Panc1 (cell line): ENCODE measurements around the gene RNF34. TPM values are rescaled to one million over a fixed set of nuclear protein-coding genes. Genes with fewer than 3 reads are reported as not detected.

Experiments
- ATAC-seq: fragments of 200-7000 bp; cut with Tn5 transposase; 2 replicates; pipeline ENCODE4 v1.9.1; 2020; ENCODE audit warnings: mild to moderate bottlenecking, moderate library complexity
- BruUV-seq: library from RNA; stranded (reverse); fragments of 400-500 nt; replicated peaks from 2 replicates; lab custom pipeline; 2021; lab: Mats Ljungman, UMichigan
- CTCF ChIA-PET: fragments of 300-600 bp; sonication (Branson Sonifier 250); formaldehyde crosslinking; loops from one replicate; lab custom pipeline; 2022; ENCODE audit warnings: antibody characterized with exemption; lab: Charles Lee
- POLR2A ChIA-PET: fragments of 300-600 bp; sonication (Branson Sonifier 250); formaldehyde crosslinking; loops from one replicate; lab custom pipeline; 2022; ENCODE audit warnings: antibody characterized with exemption; lab: Charles Lee
- DNase-seq: peaks from one replicate; pipeline ENCODE4 v3.0.0-alpha.2; 2010; ENCODE audit warnings: low read depth, low spot score
- H3K27ac ChIP-seq: 2 replicates; pipeline ENCODE4 v1.5.1; 2011; ENCODE audit warnings: mild to moderate bottlenecking, low read length, inconsistent platforms
- H3K27me3 ChIP-seq: fragments of 200-500 bp; sonication (Bioruptor generic); 2 replicates; pipeline ENCODE4 v1.6.0; 2014; ENCODE audit warnings: low read length, inconsistent platforms; ENCODE audit not compliant: control insufficient read depth, insufficient read depth
- H3K36me3 ChIP-seq: fragments of 200-500 bp; sonication (Bioruptor generic); 2 replicates; pipeline ENCODE4 v1.5.1; 2014; ENCODE audit warnings: inconsistent platforms, mild to moderate bottlenecking, low read length, moderate library complexity; ENCODE audit not compliant: control insufficient read depth, insufficient read depth
- H3K4me1 ChIP-seq: 2 replicates; pipeline ENCODE4 v1.5.1; 2011; ENCODE audit warnings: inconsistent platforms, mild to moderate bottlenecking, low read length, moderate library complexity; ENCODE audit not compliant: control insufficient read depth, insufficient read depth
- H3K4me3 ChIP-seq, 2 experiments: 2 replicates each; pipeline ENCODE4 v1.5.1; 2011 to 2012; ENCODE audit warnings: low read depth in 2 of 2, low read length in 2 of 2, mild to moderate bottlenecking in 2 of 2, inconsistent platforms in 1 of 2, moderate library complexity in 1 of 2
- H3K9me3 ChIP-seq: fragments of 200-500 bp; sonication (Bioruptor generic); 2 replicates; pipeline ENCODE4 v1.5.1; 2014; ENCODE audit warnings: low read depth, mild to moderate bottlenecking, inconsistent platforms, low read length, moderate library complexity; ENCODE audit not compliant: control insufficient read depth, insufficient read depth
- POLR2AphosphoS5 ChIP-seq: IDR thresholded peaks from 2 replicates; pipeline ENCODE4 v1.6.1; 2012; ENCODE audit warnings: mild to moderate bottlenecking, low read depth, low read length, moderate library complexity
- SIN3A ChIP-seq: IDR thresholded peaks from 2 replicates; pipeline ENCODE4 v1.6.1; 2012; ENCODE audit warnings: low read depth, mild to moderate bottlenecking, low read length, moderate library complexity, borderline replicate concordance; ENCODE audit not compliant: insufficient read depth
- TCF7L2 ChIP-seq: IDR thresholded peaks from 2 replicates; pipeline ENCODE4 v1.6.1; 2011; ENCODE audit warnings: mild to moderate bottlenecking, low read depth, low read length, inconsistent platforms
- in situ Hi-C: cut with HindIII; loops from 2 replicates; pipeline ENCODE4 v1.10.0; 2016; ENCODE audit warnings: low sequenced_read_pairs, low pct_unique_long_range_greater_than_20kb
- intact Hi-C: fragments of 100-400 bp; cut with micrococcal nuclease; formaldehyde crosslinking; loops from one replicate; pipeline ENCODE4 v1.10.0; 2022; ENCODE audit not compliant: unreplicated experiment
- total RNA-seq: library from RNA; stranded (reverse); gene quantifications from one replicate; pipeline ENCODE4 v1.2.1, GENCODE V29; 2021; ENCODE audit not compliant: unreplicated experiment
- TF ChIP-seq, protein P1 (sequence below): fragments of 450-650 bp; IDR thresholded peaks from 2 replicates; pipeline ENCODE4 v1.5.1; 2017; ENCODE audit warnings: mild to moderate bottlenecking
- TF ChIP-seq, protein P2 (sequence below), 2 experiments: IDR thresholded peaks; 2 replicates each; pipeline ENCODE4 v1.6.1; 2011 to 2012; ENCODE audit warnings: low read depth in 2 of 2, control low read depth in 1 of 2, low read length in 1 of 2, mild to moderate bottlenecking in 1 of 2, moderate library complexity in 1 of 2; ENCODE audit not compliant: insufficient read depth in 1 of 2

Gene RNF34
- total RNA-seq, 1 experiment from 2014 or later = 52.4 TPM

DNA sequence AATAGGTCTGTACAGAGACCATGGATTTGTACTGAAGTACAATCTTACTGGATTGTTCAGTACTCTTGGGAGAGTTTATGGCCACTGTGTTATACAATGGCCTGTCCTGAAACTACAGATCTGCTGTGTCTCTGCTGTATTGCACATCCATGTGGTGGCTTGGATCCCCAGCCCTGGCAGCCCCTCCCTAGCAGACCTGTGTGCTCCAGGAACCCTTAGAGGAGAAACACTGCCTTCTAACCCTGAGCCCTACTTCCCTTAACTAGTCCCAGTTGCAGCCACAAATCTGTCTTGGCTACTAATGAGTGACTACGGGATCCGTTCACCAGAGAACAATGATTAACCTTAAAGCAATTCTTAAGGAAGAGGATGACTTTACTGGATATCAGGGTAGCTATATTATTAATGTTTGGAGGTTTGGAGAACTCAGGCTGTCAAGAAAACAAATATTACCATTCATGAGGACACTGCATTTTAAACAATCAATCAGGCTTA is 27.7 kb downstream of the RNF34 start:
- intact Hi-C loops (no loop called here), in situ Hi-C loops (no loop called here)
- TF ChIP-seq TCF7L2 (no peak), POLR2AphosphoS5 (no peak), SIN3A (no peak)
- TF ChIP-seq, protein P1, sequence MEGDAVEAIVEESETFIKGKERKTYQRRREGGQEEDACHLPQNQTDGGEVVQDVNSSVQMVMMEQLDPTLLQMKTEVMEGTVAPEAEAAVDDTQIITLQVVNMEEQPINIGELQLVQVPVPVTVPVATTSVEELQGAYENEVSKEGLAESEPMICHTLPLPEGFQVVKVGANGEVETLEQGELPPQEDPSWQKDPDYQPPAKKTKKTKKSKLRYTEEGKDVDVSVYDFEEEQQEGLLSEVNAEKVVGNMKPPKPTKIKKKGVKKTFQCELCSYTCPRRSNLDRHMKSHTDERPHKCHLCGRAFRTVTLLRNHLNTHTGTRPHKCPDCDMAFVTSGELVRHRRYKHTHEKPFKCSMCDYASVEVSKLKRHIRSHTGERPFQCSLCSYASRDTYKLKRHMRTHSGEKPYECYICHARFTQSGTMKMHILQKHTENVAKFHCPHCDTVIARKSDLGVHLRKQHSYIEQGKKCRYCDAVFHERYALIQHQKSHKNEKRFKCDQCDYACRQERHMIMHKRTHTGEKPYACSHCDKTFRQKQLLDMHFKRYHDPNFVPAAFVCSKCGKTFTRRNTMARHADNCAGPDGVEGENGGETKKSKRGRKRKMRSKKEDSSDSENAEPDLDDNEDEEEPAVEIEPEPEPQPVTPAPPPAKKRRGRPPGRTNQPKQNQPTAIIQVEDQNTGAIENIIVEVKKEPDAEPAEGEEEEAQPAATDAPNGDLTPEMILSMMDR = no peak
- TF ChIP-seq, protein P2, sequence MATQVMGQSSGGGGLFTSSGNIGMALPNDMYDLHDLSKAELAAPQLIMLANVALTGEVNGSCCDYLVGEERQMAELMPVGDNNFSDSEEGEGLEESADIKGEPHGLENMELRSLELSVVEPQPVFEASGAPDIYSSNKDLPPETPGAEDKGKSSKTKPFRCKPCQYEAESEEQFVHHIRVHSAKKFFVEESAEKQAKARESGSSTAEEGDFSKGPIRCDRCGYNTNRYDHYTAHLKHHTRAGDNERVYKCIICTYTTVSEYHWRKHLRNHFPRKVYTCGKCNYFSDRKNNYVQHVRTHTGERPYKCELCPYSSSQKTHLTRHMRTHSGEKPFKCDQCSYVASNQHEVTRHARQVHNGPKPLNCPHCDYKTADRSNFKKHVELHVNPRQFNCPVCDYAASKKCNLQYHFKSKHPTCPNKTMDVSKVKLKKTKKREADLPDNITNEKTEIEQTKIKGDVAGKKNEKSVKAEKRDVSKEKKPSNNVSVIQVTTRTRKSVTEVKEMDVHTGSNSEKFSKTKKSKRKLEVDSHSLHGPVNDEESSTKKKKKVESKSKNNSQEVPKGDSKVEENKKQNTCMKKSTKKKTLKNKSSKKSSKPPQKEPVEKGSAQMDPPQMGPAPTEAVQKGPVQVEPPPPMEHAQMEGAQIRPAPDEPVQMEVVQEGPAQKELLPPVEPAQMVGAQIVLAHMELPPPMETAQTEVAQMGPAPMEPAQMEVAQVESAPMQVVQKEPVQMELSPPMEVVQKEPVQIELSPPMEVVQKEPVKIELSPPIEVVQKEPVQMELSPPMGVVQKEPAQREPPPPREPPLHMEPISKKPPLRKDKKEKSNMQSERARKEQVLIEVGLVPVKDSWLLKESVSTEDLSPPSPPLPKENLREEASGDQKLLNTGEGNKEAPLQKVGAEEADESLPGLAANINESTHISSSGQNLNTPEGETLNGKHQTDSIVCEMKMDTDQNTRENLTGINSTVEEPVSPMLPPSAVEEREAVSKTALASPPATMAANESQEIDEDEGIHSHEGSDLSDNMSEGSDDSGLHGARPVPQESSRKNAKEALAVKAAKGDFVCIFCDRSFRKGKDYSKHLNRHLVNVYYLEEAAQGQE (IDR thresholded peaks at IDR 0.05; ENCODE audit: insufficient read depth in 1 of 2, low read depth in 2 of 2, low read length in 1 of 2) = no peak
- no peak overlapping the region for H3K27ac ChIP-seq
- H3K4me3 ChIP-seq = no peak overlapping the region
- H3K9me3 ChIP-seq = no peaks in the 10 kb centered on the region
- CTCF ChIA-PET = no interaction called here
- no TSS peak for BruUV-seq
- no peak for ATAC-seq
- peaks cover 10% of the 10 kb centered on the region for H3K36me3 ChIP-seq
- H3K4me1 ChIP-seq = no peaks in the 10 kb centered on the region
- POLR2A ChIA-PET = interaction anchor here (0.7 kb wide), 1 partner anchor 48 kb away, joined by 3 read pairs; no protein-coding TSS in a partner anchor
- DNase-seq = no peak
- no peaks in the 10 kb centered on the region for H3K27me3 ChIP-seq

DNA sequence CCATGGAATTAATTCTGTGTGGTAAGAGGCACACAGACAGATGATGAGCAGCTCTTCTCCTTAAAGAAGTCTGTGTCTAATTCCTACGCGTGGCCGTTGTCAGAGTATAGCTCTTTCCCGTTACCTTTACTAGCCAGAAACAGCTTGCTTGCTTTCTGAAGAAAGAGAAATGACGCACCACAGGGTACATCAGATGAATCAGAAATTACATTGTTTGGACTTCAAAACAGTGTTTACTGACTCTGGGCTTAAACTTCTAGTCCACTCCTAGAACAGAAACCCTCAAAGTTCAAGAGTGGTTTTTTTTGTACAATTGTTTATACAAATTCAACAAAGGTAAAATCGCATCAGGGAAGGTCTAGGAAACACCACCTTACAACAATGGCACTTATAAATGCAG is 29.0 kb downstream of the RNF34 start:
- Histone ChIP-seq H3K4me1 (no peaks in the 10 kb centered on the region), H3K9me3 (no peaks in the 10 kb centered on the region), H3K27ac (no peak overlapping the region), H3K36me3 (peaks cover 10% of the 10 kb centered on the region; the same call in 1 of the 2 replicates), H3K4me3 (no peak overlapping the region), H3K27me3 (no peaks in the 10 kb centered on the region)
- DNase-seq = no peak
- CTCF ChIA-PET = no interaction called here
- POLR2A ChIA-PET = no interaction called here
- intact Hi-C loops (no loop called here), in situ Hi-C loops (no loop called here)
- no TSS peak for BruUV-seq
- TF ChIP-seq POLR2AphosphoS5 = no peak
- no peak for TF ChIP-seq TCF7L2
- no peak for TF ChIP-seq SIN3A
- TF ChIP-seq, protein P1 = no peak
- TF ChIP-seq, protein P2 (IDR thresholded peaks at IDR 0.05; ENCODE audit: insufficient read depth in 1 of 2, low read depth in 2 of 2, low read length in 1 of 2) = no peak
- no peak for ATAC-seq
